HepG2 (cell line): ENCODE results near the gene PKMYT1. TPM values are rescaled to one million over a fixed set of nuclear protein-coding genes. Genes with fewer than 3 reads are reported as not detected.

ENCODE experiments used
- AKAP8 ChIP-seq: sonication (generic); formaldehyde crosslinking; IDR thresholded peaks from 2 replicates; pipeline ENCODE4 v1.5.1; 2020; ENCODE audit warnings: mild to moderate bottlenecking, missing genetic modification reagents
- CBX1 ChIP-seq: IDR thresholded peaks from one replicate; pipeline ENCODE4 v1.6.1; 2016; ENCODE audit warnings: antibody characterized with exemption, low read depth
- KDM3A ChIP-seq: IDR thresholded peaks from 2 replicates; pipeline ENCODE4 v1.6.1; 2018; ENCODE audit warnings: low read depth, missing compliant biosample characterization
- NONO ChIP-seq, 2 experiments: fragments of 450-650 bp in 1 of 2; sonication (generic) in 1 of 2; formaldehyde crosslinking in 1 of 2; IDR thresholded peaks in 1 of 2; conservative IDR thresholded peaks in 1 of 2; 2 replicates each; pipeline versions ENCODE4 v1.6.1 to v1.8.0; 2017 to 2022; ENCODE audit warnings: mild to moderate bottlenecking in 1 of 2, missing genetic modification reagents in 1 of 2, moderate library complexity in 1 of 2
- PLRG1 ChIP-seq: fragments of 450-650 bp; conservative IDR thresholded peaks from 2 replicates; pipeline ENCODE4 v1.6.1; 2016
- POGZ ChIP-seq: sonication (generic); formaldehyde crosslinking; IDR thresholded peaks from 2 replicates; pipeline ENCODE4 v1.4.0; 2020; ENCODE audit warnings: mild to moderate bottlenecking, missing genetic modification reagents
- ZFY ChIP-seq: sonication (generic); formaldehyde crosslinking; IDR thresholded peaks from 2 replicates; pipeline ENCODE4 v1.4.0; 2020; ENCODE audit warnings: missing genetic modification reagents
- ZNF30 ChIP-seq: sonication (generic); formaldehyde crosslinking; IDR thresholded peaks from 2 replicates; pipeline ENCODE4 v1.5.0; 2020; ENCODE audit warnings: mild to moderate bottlenecking, missing genetic modification reagents
- ZNF567 ChIP-seq: sonication (generic); formaldehyde crosslinking; IDR thresholded peaks from 2 replicates; pipeline ENCODE4 v1.8.1; 2023; ENCODE audit warnings: mild to moderate bottlenecking, missing genetic modification reagents, borderline replicate concordance
- polyA plus RNA-seq, 8 experiments: library from polyadenylated mRNA; depleted of rRNA in 3 of 8; stranded (reverse) in 7 of 8; unstranded in 1 of 8; fragments of >200 nt; fragmentation: Illumina TruSeq in 4 of 8; extraction: Trizol in 4 of 8; gene quantifications; 2 replicates each; pipeline versions ENCODE4 v1.2.1 to v1.2.3, GENCODE V29; 2011 to 2016; ENCODE audit warnings: low read depth in 4 of 8, missing spikeins in 1 of 8, mixed read lengths in 1 of 8; ENCODE audit not compliant: insufficient read depth in 1 of 8
- total RNA-seq, 5 experiments: library from RNA; depleted of rRNA; stranded (reverse); fragments of >200 nt; fragmentation: Illumina TruSeq; extraction: Trizol; gene quantifications; 2 replicates each; pipeline ENCODE4 v1.2.3, GENCODE V29; 2016; ENCODE audit warnings: low read depth in 1 of 5
- TF ChIP-seq, protein P1 (sequence below): sonication (generic); formaldehyde crosslinking; IDR thresholded peaks from 2 replicates; pipeline ENCODE4 v1.5.1; 2020; ENCODE audit warnings: missing genetic modification reagents, mild to moderate bottlenecking, borderline replicate concordance
- TF ChIP-seq, protein P2 (sequence below): sonication (generic); formaldehyde crosslinking; IDR thresholded peaks from 2 replicates; pipeline ENCODE4 v1.5.1; 2020; ENCODE audit warnings: mild to moderate bottlenecking, missing genetic modification reagents, borderline replicate concordance
- TF ChIP-seq, protein P3 (sequence below): sonication (generic); formaldehyde crosslinking; IDR thresholded peaks from 2 replicates; pipeline ENCODE4 v1.4.0; 2020; ENCODE audit warnings: missing genetic modification reagents
- TF ChIP-seq, protein P4 (sequence below): sonication (generic); formaldehyde crosslinking; IDR thresholded peaks from 2 replicates; pipeline ENCODE4 v1.9.0; 2021; ENCODE audit warnings: missing genetic modification reagents, borderline replicate concordance

The PKMYT1 gene
- total and polyA plus RNA-seq, 2 of the 13 experiments (the other 11 are each of a cell fraction or from before 2014, with no cell fraction given), result 7.0 to 27.8 TPM

DNA sequence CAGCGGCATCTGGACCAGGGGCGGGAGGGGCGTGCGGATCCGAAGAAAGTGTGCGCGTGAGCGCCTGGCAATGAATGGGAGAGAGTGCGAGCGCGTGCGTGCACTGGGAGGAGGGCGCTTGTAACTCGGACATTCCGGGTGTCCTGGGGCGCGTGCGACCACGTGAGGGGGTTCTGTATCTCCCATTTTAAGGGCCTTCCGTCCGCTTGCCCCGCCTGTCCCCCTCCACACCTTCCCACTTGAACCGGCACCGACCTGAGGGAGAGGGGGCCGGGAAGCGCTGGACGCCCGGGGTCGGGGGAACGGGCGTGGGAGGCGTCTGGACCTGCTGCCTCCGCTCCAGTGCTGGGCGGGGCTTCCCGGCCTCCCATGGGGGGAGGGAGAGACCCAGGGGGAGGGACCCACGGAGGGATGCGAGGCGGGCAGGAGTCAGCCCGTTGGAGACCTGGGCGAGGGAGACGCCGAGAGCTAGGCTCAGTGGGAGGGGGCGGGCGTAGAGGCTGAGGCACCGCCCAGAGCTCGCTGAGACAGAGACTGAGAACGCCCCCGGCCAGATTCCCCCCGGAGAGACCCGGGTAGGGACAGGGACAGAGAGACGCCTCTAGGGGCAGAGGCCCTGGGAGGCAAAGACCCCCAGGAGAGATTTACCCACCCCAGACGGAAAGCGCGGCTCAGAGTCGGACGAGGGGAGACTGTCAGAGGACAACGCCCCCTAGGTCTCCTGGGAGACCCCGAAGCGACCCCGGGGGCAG, 16.3 kb downstream of the PKMYT1 start, which contains the start of gene KREMEN2 (continued):
- TF ChIP-seq, protein P1, sequence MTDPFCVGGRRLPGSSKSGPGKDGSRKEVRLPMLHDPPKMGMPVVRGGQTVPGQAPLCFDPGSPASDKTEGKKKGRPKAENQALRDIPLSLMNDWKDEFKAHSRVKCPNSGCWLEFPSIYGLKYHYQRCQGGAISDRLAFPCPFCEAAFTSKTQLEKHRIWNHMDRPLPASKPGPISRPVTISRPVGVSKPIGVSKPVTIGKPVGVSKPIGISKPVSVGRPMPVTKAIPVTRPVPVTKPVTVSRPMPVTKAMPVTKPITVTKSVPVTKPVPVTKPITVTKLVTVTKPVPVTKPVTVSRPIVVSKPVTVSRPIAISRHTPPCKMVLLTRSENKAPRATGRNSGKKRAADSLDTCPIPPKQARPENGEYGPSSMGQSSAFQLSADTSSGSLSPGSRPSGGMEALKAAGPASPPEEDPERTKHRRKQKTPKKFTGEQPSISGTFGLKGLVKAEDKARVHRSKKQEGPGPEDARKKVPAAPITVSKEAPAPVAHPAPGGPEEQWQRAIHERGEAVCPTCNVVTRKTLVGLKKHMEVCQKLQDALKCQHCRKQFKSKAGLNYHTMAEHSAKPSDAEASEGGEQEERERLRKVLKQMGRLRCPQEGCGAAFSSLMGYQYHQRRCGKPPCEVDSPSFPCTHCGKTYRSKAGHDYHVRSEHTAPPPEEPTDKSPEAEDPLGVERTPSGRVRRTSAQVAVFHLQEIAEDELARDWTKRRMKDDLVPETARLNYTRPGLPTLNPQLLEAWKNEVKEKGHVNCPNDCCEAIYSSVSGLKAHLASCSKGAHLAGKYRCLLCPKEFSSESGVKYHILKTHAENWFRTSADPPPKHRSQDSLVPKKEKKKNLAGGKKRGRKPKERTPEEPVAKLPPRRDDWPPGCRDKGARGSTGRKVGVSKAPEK, result no peak
- TF ChIP-seq, protein P2, sequence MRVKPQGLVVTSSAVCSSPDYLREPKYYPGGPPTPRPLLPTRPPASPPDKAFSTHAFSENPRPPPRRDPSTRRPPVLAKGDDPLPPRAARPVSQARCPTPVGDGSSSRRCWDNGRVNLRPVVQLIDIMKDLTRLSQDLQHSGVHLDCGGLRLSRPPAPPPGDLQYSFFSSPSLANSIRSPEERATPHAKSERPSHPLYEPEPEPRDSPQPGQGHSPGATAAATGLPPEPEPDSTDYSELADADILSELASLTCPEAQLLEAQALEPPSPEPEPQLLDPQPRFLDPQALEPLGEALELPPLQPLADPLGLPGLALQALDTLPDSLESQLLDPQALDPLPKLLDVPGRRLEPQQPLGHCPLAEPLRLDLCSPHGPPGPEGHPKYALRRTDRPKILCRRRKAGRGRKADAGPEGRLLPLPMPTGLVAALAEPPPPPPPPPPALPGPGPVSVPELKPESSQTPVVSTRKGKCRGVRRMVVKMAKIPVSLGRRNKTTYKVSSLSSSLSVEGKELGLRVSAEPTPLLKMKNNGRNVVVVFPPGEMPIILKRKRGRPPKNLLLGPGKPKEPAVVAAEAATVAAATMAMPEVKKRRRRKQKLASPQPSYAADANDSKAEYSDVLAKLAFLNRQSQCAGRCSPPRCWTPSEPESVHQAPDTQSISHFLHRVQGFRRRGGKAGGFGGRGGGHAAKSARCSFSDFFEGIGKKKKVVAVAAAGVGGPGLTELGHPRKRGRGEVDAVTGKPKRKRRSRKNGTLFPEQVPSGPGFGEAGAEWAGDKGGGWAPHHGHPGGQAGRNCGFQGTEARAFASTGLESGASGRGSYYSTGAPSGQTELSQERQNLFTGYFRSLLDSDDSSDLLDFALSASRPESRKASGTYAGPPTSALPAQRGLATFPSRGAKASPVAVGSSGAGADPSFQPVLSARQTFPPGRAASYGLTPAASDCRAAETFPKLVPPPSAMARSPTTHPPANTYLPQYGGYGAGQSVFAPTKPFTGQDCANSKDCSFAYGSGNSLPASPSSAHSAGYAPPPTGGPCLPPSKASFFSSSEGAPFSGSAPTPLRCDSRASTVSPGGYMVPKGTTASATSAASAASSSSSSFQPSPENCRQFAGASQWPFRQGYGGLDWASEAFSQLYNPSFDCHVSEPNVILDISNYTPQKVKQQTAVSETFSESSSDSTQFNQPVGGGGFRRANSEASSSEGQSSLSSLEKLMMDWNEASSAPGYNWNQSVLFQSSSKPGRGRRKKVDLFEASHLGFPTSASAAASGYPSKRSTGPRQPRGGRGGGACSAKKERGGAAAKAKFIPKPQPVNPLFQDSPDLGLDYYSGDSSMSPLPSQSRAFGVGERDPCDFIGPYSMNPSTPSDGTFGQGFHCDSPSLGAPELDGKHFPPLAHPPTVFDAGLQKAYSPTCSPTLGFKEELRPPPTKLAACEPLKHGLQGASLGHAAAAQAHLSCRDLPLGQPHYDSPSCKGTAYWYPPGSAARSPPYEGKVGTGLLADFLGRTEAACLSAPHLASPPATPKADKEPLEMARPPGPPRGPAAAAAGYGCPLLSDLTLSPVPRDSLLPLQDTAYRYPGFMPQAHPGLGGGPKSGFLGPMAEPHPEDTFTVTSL (CRISPR knock-in tag), result no peak
- no peak for TF ChIP-seq PLRG1
- TF ChIP-seq, protein P3, sequence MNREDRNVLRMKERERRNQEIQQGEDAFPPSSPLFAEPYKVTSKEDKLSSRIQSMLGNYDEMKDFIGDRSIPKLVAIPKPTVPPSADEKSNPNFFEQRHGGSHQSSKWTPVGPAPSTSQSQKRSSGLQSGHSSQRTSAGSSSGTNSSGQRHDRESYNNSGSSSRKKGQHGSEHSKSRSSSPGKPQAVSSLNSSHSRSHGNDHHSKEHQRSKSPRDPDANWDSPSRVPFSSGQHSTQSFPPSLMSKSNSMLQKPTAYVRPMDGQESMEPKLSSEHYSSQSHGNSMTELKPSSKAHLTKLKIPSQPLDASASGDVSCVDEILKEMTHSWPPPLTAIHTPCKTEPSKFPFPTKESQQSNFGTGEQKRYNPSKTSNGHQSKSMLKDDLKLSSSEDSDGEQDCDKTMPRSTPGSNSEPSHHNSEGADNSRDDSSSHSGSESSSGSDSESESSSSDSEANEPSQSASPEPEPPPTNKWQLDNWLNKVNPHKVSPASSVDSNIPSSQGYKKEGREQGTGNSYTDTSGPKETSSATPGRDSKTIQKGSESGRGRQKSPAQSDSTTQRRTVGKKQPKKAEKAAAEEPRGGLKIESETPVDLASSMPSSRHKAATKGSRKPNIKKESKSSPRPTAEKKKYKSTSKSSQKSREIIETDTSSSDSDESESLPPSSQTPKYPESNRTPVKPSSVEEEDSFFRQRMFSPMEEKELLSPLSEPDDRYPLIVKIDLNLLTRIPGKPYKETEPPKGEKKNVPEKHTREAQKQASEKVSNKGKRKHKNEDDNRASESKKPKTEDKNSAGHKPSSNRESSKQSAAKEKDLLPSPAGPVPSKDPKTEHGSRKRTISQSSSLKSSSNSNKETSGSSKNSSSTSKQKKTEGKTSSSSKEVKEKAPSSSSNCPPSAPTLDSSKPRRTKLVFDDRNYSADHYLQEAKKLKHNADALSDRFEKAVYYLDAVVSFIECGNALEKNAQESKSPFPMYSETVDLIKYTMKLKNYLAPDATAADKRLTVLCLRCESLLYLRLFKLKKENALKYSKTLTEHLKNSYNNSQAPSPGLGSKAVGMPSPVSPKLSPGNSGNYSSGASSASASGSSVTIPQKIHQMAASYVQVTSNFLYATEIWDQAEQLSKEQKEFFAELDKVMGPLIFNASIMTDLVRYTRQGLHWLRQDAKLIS (CRISPR knock-in tag), result no peak
- no peak for TF ChIP-seq ZNF30
- TF ChIP-seq, protein P4, sequence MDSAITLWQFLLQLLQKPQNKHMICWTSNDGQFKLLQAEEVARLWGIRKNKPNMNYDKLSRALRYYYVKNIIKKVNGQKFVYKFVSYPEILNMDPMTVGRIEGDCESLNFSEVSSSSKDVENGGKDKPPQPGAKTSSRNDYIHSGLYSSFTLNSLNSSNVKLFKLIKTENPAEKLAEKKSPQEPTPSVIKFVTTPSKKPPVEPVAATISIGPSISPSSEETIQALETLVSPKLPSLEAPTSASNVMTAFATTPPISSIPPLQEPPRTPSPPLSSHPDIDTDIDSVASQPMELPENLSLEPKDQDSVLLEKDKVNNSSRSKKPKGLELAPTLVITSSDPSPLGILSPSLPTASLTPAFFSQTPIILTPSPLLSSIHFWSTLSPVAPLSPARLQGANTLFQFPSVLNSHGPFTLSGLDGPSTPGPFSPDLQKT (CRISPR knock-in tag), result no peak
- no peak for TF ChIP-seq NONO (IDR thresholded peaks at IDR 0.05)
- 0 out of 2 replicates have a peak, but pooled peaks have one; percentile 9 for TF ChIP-seq NONO (CRISPR knock-in tag; conservative IDR thresholded peaks at IDR 0.05)
- TF ChIP-seq AKAP8, result peak; percentile 88; the same call in 1 of the 2 replicates
- no peak for TF ChIP-seq ZNF567 (CRISPR knock-in tag)
- 0 out of 2 replicates have a peak, but pooled peaks have one; percentile 32 for TF ChIP-seq POGZ (CRISPR knock-in tag)
- no peak for TF ChIP-seq KDM3A (CRISPR knock-in tag)
- TF ChIP-seq ZFY, result 0 out of 2 replicates have a peak, but pooled peaks have one; percentile 27
- no peak for TF ChIP-seq CBX1
